GM12872 (cell line): Measurements from ENCODE around the gene PAOX.
A peak's percentile ranks its signal among the peaks of the same experiment; 100 is the strongest.

Source experiments
- CTCF ChIP-seq: IDR thresholded peaks from 3 replicates; pipeline ENCODE4 v1.5.1; 2011; ENCODE audit warnings: low read depth, mild to moderate bottlenecking, low read length, moderate library complexity; ENCODE audit not compliant: insufficient read depth

PAOX gene

GRCh38 chr10:133390597-133391248 lies 11.7 kb downstream of the PAOX start:
- TF ChIP-seq CTCF: no peak

GRCh38 chr10:133391249-133391635 lies 12.2 kb downstream of the PAOX start:
- TF ChIP-seq CTCF: no peak

GRCh38 chr10:133391761-133392518 lies 12.9 kb downstream of the PAOX start:
- no peak for TF ChIP-seq CTCF

GRCh38 chr10:133393401-133394063 lies 14.5 kb downstream of the PAOX start:
- no peak for TF ChIP-seq CTCF

- TF ChIP-seq CTCF: peak; percentile 23; the same call in 1 of the 3 replicates
These were observed 15.1 kb downstream of the PAOX start, which contains the start of gene MTG1 for GRCh38 chr10:133394064-133394663. Gene MTG1 (plus strand): TSS chr10:133394157. CDS start chr10:133394221, 64 bp downstream.

- no peak for TF ChIP-seq CTCF
These were observed 15.7 kb downstream of the PAOX start for GRCh38 chr10:133394801-133395221.
